WTC11 (cell line): ENCODE data around the gene UNC119B.

Experiments
- ATF2 ChIP-seq: sonication (generic); formaldehyde crosslinking; IDR thresholded peaks from 2 replicates; pipeline ENCODE4 v1.8.1; 2022; ENCODE audit warnings: low read depth, missing genetic modification reagents, borderline replicate concordance
- CREB1 ChIP-seq: sonication (generic); formaldehyde crosslinking; IDR thresholded peaks from 2 replicates; pipeline ENCODE4 v1.8.0; 2023; ENCODE audit warnings: mild to moderate bottlenecking, missing genetic modification reagents
- CTCF ChIP-seq: fragments of 200-600 bp; IDR thresholded peaks from 2 replicates; pipeline ENCODE4 v1.8.0; 2022; ENCODE audit warnings: antibody characterized with exemption
- E2F1 ChIP-seq: sonication (generic); formaldehyde crosslinking; IDR thresholded peaks from 2 replicates; pipeline ENCODE4 v1.8.0; 2022; ENCODE audit warnings: mild to moderate bottlenecking, missing genetic modification reagents
- ELF4 ChIP-seq: sonication (generic); formaldehyde crosslinking; IDR thresholded peaks from 2 replicates; pipeline ENCODE4 v1.8.1; 2022; ENCODE audit warnings: low read depth, mild to moderate bottlenecking, moderate library complexity, missing genetic modification reagents
- ETV6 ChIP-seq: sonication (generic); formaldehyde crosslinking; IDR thresholded peaks from 2 replicates; pipeline ENCODE4 v1.8.1; 2022; ENCODE audit warnings: mild to moderate bottlenecking, missing genetic modification reagents
- FOXJ3 ChIP-seq: sonication (generic); formaldehyde crosslinking; IDR thresholded peaks from 2 replicates; pipeline ENCODE4 v1.9.0; 2021; ENCODE audit warnings: missing genetic modification reagents, mild to moderate bottlenecking, borderline replicate concordance
- GABPB1 ChIP-seq: sonication (generic); formaldehyde crosslinking; IDR thresholded peaks from 2 replicates; pipeline ENCODE4 v1.8.1; 2023; ENCODE audit warnings: mild to moderate bottlenecking, missing genetic modification reagents
- IRF2 ChIP-seq: sonication (generic); formaldehyde crosslinking; IDR thresholded peaks from 2 replicates; pipeline ENCODE4 v1.8.0; 2022; ENCODE audit warnings: low read depth, missing genetic modification reagents, borderline replicate concordance
- MAX ChIP-seq: sonication (generic); formaldehyde crosslinking; IDR thresholded peaks from 2 replicates; pipeline ENCODE4 v1.8.0; 2022; ENCODE audit warnings: mild to moderate bottlenecking, missing genetic modification reagents
- MXD4 ChIP-seq: fragments of 250-450 bp; sonication (Bioruptor Pico); IDR thresholded peaks from 2 replicates; pipeline ENCODE4 v1.8.0; 2021; ENCODE audit warnings: mild to moderate bottlenecking, moderate library complexity, borderline replicate concordance
- NFYB ChIP-seq: sonication (generic); formaldehyde crosslinking; conservative IDR thresholded peaks from 2 replicates; pipeline ENCODE4 v1.8.0; 2022; ENCODE audit warnings: low read depth, missing genetic modification reagents
- SP1 ChIP-seq: sonication (generic); formaldehyde crosslinking; conservative IDR thresholded peaks from 2 replicates; pipeline ENCODE4 v1.8.1; 2022; ENCODE audit warnings: missing genetic modification reagents
- ZNF121 ChIP-seq: sonication (generic); formaldehyde crosslinking; IDR thresholded peaks from 2 replicates; pipeline ENCODE4 v1.8.0; 2023; ENCODE audit warnings: missing genetic modification reagents

DNA sequence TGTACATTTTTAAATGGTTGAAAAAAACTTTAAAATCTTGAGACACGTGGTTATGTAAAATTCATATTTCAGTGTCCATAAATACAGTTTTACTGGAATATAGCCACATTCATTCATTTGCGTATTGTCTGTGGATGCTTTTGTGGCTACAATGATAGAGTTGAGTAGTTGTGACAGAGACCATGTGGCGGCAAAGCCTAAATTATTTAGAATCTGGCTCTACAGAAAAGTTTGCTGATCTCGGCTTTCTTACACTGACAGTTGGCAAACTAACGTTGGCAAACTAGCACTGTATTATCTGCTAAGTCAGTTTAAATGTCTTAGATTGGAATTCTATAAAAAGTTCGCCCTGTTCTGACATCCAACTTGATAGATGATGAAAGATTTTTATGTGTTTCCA is 2.4 kb downstream of the UNC119B start:
- TF ChIP-seq NFYB (CRISPR knock-in tag) (no peak), IRF2 (CRISPR knock-in tag) (no peak), FOXJ3 (no peak), GABPB1 (CRISPR knock-in tag) (no peak), CTCF (no peak), ELF4 (CRISPR knock-in tag) (no peak), E2F1 (CRISPR knock-in tag) (no peak), MAX (CRISPR knock-in tag) (no peak), CREB1 (CRISPR knock-in tag) (no peak), MXD4 (CRISPR knock-in tag) (no peak), SP1 (no peak), ZNF121 (CRISPR knock-in tag) (no peak), ATF2 (CRISPR knock-in tag) (no peak), ETV6 (CRISPR knock-in tag) (no peak)
